Brain microvascular endothelial cell (primary cell): Measurements from ENCODE around the gene CAMK4.

Experiments
- DNase-seq: peaks from one replicate; pipeline ENCODE4 v3.0.0-alpha.2; 2020
- H3K27ac ChIP-seq: fragments of 250-450 bp; sonication (Bioruptor Pico); 2 replicates; pipeline ENCODE4 v1.5.1; 2020; ENCODE audit warnings: mild to moderate bottlenecking, moderate library complexity
- H3K27me3 ChIP-seq: fragments of 250-450 bp; sonication (Bioruptor Pico); replicated peaks from 2 replicates; pipeline ENCODE4 v1.5.1; 2020; ENCODE audit warnings: mild to moderate bottlenecking
- H3K36me3 ChIP-seq: fragments of 250-450 bp; sonication (Bioruptor Pico); replicated peaks from 2 replicates; pipeline ENCODE4 v1.5.1; 2020; ENCODE audit warnings: mild to moderate bottlenecking
- H3K4me3 ChIP-seq: 2 replicates; pipeline ENCODE4 v1.5.1; 2011; ENCODE audit warnings: low read depth, mild to moderate bottlenecking, control low read depth, low read length, moderate library complexity
- CTCF ChIP-seq: IDR thresholded peaks from 2 replicates; pipeline ENCODE4 v1.5.1; 2011; ENCODE audit warnings: low read depth, mild to moderate bottlenecking, moderate library complexity, low read length, control low read depth, inconsistent platforms; ENCODE audit errors: missing control alignments
- in situ Hi-C: cut with HindIII; loops from 2 replicates; pipeline ENCODE4 v1.10.0; 2017; ENCODE audit warnings: low sequenced_read_pairs, low pct_ligation_motif_present

Gene CAMK4

DNA sequence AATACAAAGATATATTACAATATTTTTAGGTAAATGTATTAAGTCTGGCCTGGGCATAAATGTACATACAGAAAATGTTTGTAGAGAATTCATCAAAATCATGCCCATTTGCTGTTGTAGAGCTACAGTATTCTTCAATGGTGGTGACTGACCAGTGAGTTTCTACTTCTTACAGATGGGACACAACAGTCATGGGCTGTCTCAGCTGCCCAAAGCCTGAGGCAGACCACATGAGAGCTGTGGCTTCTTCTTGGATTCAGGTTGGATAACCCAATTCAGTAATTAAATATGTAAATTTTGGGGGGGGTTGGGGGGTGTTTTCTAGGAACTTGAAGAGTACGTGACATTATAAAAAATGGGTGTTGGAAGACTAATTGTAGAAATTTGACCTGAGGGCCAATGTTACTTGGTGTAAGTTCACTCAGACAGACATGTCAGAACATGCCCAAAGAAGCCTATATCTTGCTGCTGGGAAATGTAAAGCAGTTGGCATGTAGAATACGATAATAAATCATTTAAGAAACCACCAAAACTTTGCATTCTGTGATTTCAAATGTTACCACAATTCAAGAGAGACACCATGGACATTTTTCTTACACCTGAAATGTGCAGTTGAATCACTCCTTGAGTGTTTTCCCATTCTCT, 270.3 kb downstream of the CAMK4 start:
- TF ChIP-seq CTCF = no peak
- peaks cover 33% of the 10 kb centered on the region for H3K36me3 ChIP-seq
- in situ Hi-C loops = no loop called here
- no peaks in the 10 kb centered on the region for H3K27me3 ChIP-seq
- no peak overlapping the region for H3K4me3 ChIP-seq
- no peak for DNase-seq
- no peak overlapping the region for H3K27ac ChIP-seq

- H3K4me3 ChIP-seq = no peak overlapping the region
- H3K27ac ChIP-seq = no peak overlapping the region
- peaks cover 38% of the 10 kb centered on the region for H3K36me3 ChIP-seq
- no peak for DNase-seq
- no peak for TF ChIP-seq CTCF
- in situ Hi-C loops = no loop called here
- H3K27me3 ChIP-seq = no peaks in the 10 kb centered on the region
Observed at GRCh38 chr5:111495159-111495558, 271.0 kb downstream of the CAMK4 start.

DNA sequence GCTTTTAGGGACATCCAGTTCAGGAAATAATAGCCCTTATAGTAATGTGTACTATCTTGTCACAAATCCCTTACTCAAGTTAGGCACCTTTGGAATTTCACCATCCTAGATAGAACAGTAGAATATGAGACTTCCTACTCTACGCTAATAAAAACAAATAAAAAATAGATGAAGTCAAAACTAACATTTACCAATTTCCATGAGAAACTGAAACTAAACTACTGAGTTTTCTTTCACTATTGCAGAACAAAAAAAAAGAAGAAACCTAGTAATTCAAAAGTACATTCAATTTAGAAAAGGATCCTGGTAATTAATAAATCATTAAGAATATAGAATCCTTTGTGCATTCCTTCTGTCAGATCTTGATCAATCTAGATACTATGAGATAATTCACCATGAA, 274.2 kb downstream of the CAMK4 start:
- H3K4me3 ChIP-seq = no peak overlapping the region
- no peak for TF ChIP-seq CTCF
- no peak for DNase-seq
- peaks cover 59% of the 10 kb centered on the region for H3K36me3 ChIP-seq
- in situ Hi-C loops = no loop called here
- H3K27me3 ChIP-seq = no peaks in the 10 kb centered on the region
- no peak overlapping the region for H3K27ac ChIP-seq

GRCh38 chr5:111502956-111503355, 278.8 kb downstream of the CAMK4 start:
- Histone ChIP-seq H3K36me3 (peaks cover 51% of the 10 kb centered on the region), H3K27ac (peak overlapping the region; percentile 66), H3K27me3 (no peaks in the 10 kb centered on the region), H3K4me3 (no peak overlapping the region)
- in situ Hi-C loops = no loop called here
- no peak for DNase-seq
- TF ChIP-seq CTCF = no peak

- no peak for TF ChIP-seq CTCF
- Histone ChIP-seq H3K27ac (no peak overlapping the region), H3K36me3 (peaks cover 33% of the 10 kb centered on the region), H3K27me3 (no peaks in the 10 kb centered on the region), H3K4me3 (no peak overlapping the region)
- in situ Hi-C loops = no loop called here
- DNase-seq = no peak
Observed at GRCh38 chr5:111505096-111505495, 280.9 kb downstream of the CAMK4 start.

GRCh38 chr5:111507276-111507675, 283.1 kb downstream of the CAMK4 start:
- in situ Hi-C loops = no loop called here
- no peak for TF ChIP-seq CTCF
- Histone ChIP-seq H3K27ac (no peak overlapping the region), H3K36me3 (peaks cover 18% of the 10 kb centered on the region), H3K27me3 (no peaks in the 10 kb centered on the region), H3K4me3 (no peak overlapping the region)
- DNase-seq = no peak
